ENCODE measurements around the gene DNAI1. TPM values are rescaled to one million over a fixed set of nuclear protein-coding genes. Genes with fewer than 3 reads are reported as not detected.
A peak's percentile ranks its signal among the peaks of the same experiment; 100 is the strongest.

The DNAI1 gene
- total and polyA plus RNA-seq, 12 donors = 0.09 to 0.28 (median 0.18) TPM; not detected in 9

- intact Hi-C loops (cut with DNase I) = loop anchor here in 2 of 10 donors (5.0 to 10.0 kb wide), 2 partner anchors 34 to 91 kb away; no protein-coding TSS in a partner anchor
- 72 to 75% methylated on average over 6 of the region's 6 CpGs for WGBS, 2 donors
These were observed 37.6 kb downstream of the DNAI1 start for GRCh38 chr9:34496149-34496712.

GRCh38 chr9:34498553-34498952 is 39.9 kb downstream of the DNAI1 start:
- Histone ChIP-seq H3K4me1 (peaks cover 0 to 26% (median 14%) of the 10 kb centered on the region in 9 donors), H3K4me3 (no peak overlapping the region), H3K27ac (no peak overlapping the region), H3K36me3 (no peaks in the 10 kb centered on the region), H3K27me3 (peaks cover 0 to 5% (median 0%) of the 10 kb centered on the region in 7 donors), H3K9me3 (no peaks in the 10 kb centered on the region)
- 36 to 40% methylated on average over 3 of the region's 3 CpGs for WGBS, 2 donors
- no peak for ATAC-seq
- intact Hi-C loops (cut with DNase I) = loop anchor here in 3 of 10 donors (2.0 to 10.0 kb wide), 3 partner anchors 36 to 94 kb away; no protein-coding TSS in a partner anchor
- no peak for DNase-seq
- TF ChIP-seq CTCF (IDR thresholded peaks at IDR 0.05) = no peak

More at GRCh38 chr9:34496149-34496712, 37.6 kb downstream of the DNAI1 start:
- Histone ChIP-seq H3K9me3 (no peaks in the 10 kb centered on the region), H3K4me3 (no peak overlapping the region), H3K4me1 (peaks cover 0 to 8% (median 1%) of the 10 kb centered on the region in 9 donors), H3K36me3 (no peaks in the 10 kb centered on the region), H3K27me3 (peaks cover 0 to 5% (median 0%) of the 10 kb centered on the region in 7 donors), H3K27ac (no peak overlapping the region)
- TF ChIP-seq CTCF (IDR thresholded peaks at IDR 0.05) = no peak
- DNase-seq (no peak), ATAC-seq (no peak)

- peaks cover 0 to 26% (median 14%) of the 10 kb centered on the region in 9 donors for H3K4me1 ChIP-seq
- ATAC-seq = no peak
- intact Hi-C loops (cut with DNase I) = loop anchor here in 3 of 10 donors (2.0 to 10.0 kb wide), 3 partner anchors 37 to 94 kb away; no protein-coding TSS in a partner anchor
- no peak overlapping the region for H3K4me3 ChIP-seq
- 75% methylated on average over 2 of the region's 2 CpGs for WGBS, 2 donors
- no peak overlapping the region for H3K27ac ChIP-seq
- H3K9me3 ChIP-seq = no peaks in the 10 kb centered on the region
- H3K27me3 ChIP-seq = peaks cover 0 to 5% (median 0%) of the 10 kb centered on the region in 7 donors
- no peak for TF ChIP-seq CTCF (IDR thresholded peaks at IDR 0.05)
- no peak for DNase-seq
- H3K36me3 ChIP-seq = no peaks in the 10 kb centered on the region
These were observed 40.5 kb downstream of the DNAI1 start for GRCh38 chr9:34499076-34499475.

- Histone ChIP-seq H3K4me1 (peaks cover 0 to 26% (median 14%) of the 10 kb centered on the region in 9 donors), H3K9me3 (no peaks in the 10 kb centered on the region), H3K4me3 (no peak overlapping the region), H3K27ac (no peak overlapping the region), H3K36me3 (no peaks in the 10 kb centered on the region), H3K27me3 (peaks cover 0 to 5% (median 0%) of the 10 kb centered on the region in 7 donors)
- WGBS, 2 donors = 2% methylated on average over 6 of the region's 6 CpGs
- intact Hi-C loops (cut with DNase I) = loop anchor here (1.0 to 10.0 kb wide), 15 partner anchors 47 to 166 kb away; no protein-coding TSS in a partner anchor
- peak; percentile 93 to 100 (median 98) for TF ChIP-seq CTCF (IDR thresholded peaks at IDR 0.05)
- peak in 7 of 8 donors; percentile 25 to 76 (median 46) for ATAC-seq
- DNase-seq = peak; percentile 34 to 66
These were observed 42.1 kb downstream of the DNAI1 start for GRCh38 chr9:34500623-34501267.

Measured in heart right ventricle (tissue), 16 donors.